H9 (cell line): ENCODE measurements around the gene COL4A1. TPM values are rescaled to one million over a fixed set of nuclear protein-coding genes. Genes with fewer than 3 reads are reported as not detected.
A peak's percentile ranks its signal among the peaks of the same experiment; 100 is the strongest.

Experiments used
- DNase-seq: peaks from one replicate; pipeline ENCODE4 v3.0.0-alpha.2; 2017
- H2AFZ ChIP-seq: one replicate; pipeline ENCODE4 v1.6.1; 2013; ENCODE audit warnings: mild to moderate bottlenecking, low read length, control low read depth, moderate library complexity
- H2AK5ac ChIP-seq: 2 replicates; pipeline ENCODE4 v1.6.1; 2013; ENCODE audit warnings: low read length, control low read depth, mixed read lengths; ENCODE audit not compliant: insufficient read length
- H2BK120ac ChIP-seq: one replicate; pipeline ENCODE4 v1.6.1; 2013; ENCODE audit warnings: low read depth, mild to moderate bottlenecking, low read length, control low read depth, inconsistent platforms; ENCODE audit not compliant: poor library complexity, severe bottlenecking
- H2BK12ac ChIP-seq: 2 replicates; pipeline ENCODE4 v1.6.1; 2013; ENCODE audit warnings: low read length, control low read depth, mixed read lengths, low read depth; ENCODE audit not compliant: insufficient read length
- H2BK15ac ChIP-seq: 2 replicates; pipeline ENCODE4 v1.6.1; 2013; ENCODE audit warnings: low read depth, low read length, control low read depth
- H2BK20ac ChIP-seq: one replicate; pipeline ENCODE4 v1.6.1; 2013; ENCODE audit warnings: low read depth, mild to moderate bottlenecking, low read length, control low read depth, inconsistent platforms; ENCODE audit not compliant: poor library complexity, severe bottlenecking
- H2BK5ac ChIP-seq: 2 replicates; pipeline ENCODE4 v1.6.1; 2013; ENCODE audit warnings: low read length, control low read depth, mixed read lengths; ENCODE audit not compliant: insufficient read length
- H3K14ac ChIP-seq: 2 replicates; pipeline ENCODE4 v1.6.1; 2013; ENCODE audit warnings: low read length, control low read depth; ENCODE audit not compliant: insufficient read depth
- H3K18ac ChIP-seq: 2 replicates; pipeline ENCODE4 v1.6.1; 2013; ENCODE audit warnings: low read depth, mild to moderate bottlenecking, mixed read lengths, low read length, control low read depth; ENCODE audit not compliant: insufficient read length
- H3K23ac ChIP-seq: 2 replicates; pipeline ENCODE4 v1.6.1; 2013; ENCODE audit warnings: low read length, control low read depth, mixed read lengths, low read depth; ENCODE audit not compliant: insufficient read length
- H3K23me2 ChIP-seq: 2 replicates; pipeline ENCODE4 v1.6.1; 2013; ENCODE audit warnings: low read depth, mild to moderate bottlenecking, mixed read lengths, low read length, control low read depth; ENCODE audit not compliant: insufficient read length, poor library complexity, severe bottlenecking
- H3K27ac ChIP-seq: 2 replicates; pipeline ENCODE4 v1.5.1; 2013; ENCODE audit warnings: low read length, control low read depth, mixed read lengths, low read depth; ENCODE audit not compliant: insufficient read length
- H3K27me3 ChIP-seq: 2 replicates; pipeline ENCODE4 v1.6.1; 2013; ENCODE audit warnings: low read length, control low read depth, inconsistent platforms; ENCODE audit not compliant: insufficient read depth
- H3K4ac ChIP-seq: 2 replicates; pipeline ENCODE4 v1.6.1; 2013; ENCODE audit warnings: low read depth, mild to moderate bottlenecking, control low read depth, inconsistent platforms, low read length, moderate library complexity
- H3K4me1 ChIP-seq: 2 replicates; pipeline ENCODE4 v1.6.1; 2013; ENCODE audit warnings: low read length, control low read depth, inconsistent platforms; ENCODE audit not compliant: insufficient read depth
- H3K4me2 ChIP-seq: 2 replicates; pipeline ENCODE4 v1.6.1; 2013; ENCODE audit warnings: low read length, control low read depth, mixed read lengths; ENCODE audit not compliant: insufficient read length, insufficient read depth
- H3K56ac ChIP-seq: 2 replicates; pipeline ENCODE4 v1.6.1; 2013; ENCODE audit warnings: low read depth, mild to moderate bottlenecking, mixed read lengths, low read length, control low read depth; ENCODE audit not compliant: insufficient read length
- H3K79me1 ChIP-seq: 2 replicates; pipeline ENCODE4 v1.6.1; 2013; ENCODE audit warnings: low read depth, mild to moderate bottlenecking, moderate library complexity, low read length, control low read depth, inconsistent platforms; ENCODE audit not compliant: insufficient read depth, poor library complexity, severe bottlenecking
- H3K79me2 ChIP-seq: 2 replicates; pipeline ENCODE4 v1.6.1; 2013; ENCODE audit warnings: low read length, control low read depth, inconsistent platforms; ENCODE audit not compliant: insufficient read depth
- H3K9ac ChIP-seq: 2 replicates; pipeline ENCODE4 v1.6.1; 2013; ENCODE audit warnings: low read length, control low read depth, mixed read lengths; ENCODE audit not compliant: insufficient read length; ENCODE audit errors: extremely low read depth
- H3K9me3 ChIP-seq: one replicate; pipeline ENCODE4 v1.6.1; 2013; ENCODE audit warnings: low read depth, low read length, inconsistent platforms; ENCODE audit not compliant: control insufficient read depth
- H3T11ph ChIP-seq: one replicate; pipeline ENCODE4 v1.6.1; 2013; ENCODE audit warnings: mild to moderate bottlenecking, low read length, control low read depth, inconsistent platforms
- H4K20me1 ChIP-seq: one replicate; pipeline ENCODE4 v1.6.1; 2013; ENCODE audit not compliant: control insufficient read depth, insufficient read length, insufficient read depth
- H4K5ac ChIP-seq: 2 replicates; pipeline ENCODE4 v1.6.1; 2013; ENCODE audit warnings: low read depth, mild to moderate bottlenecking, mixed read lengths, low read length, control low read depth; ENCODE audit not compliant: insufficient read length
- H4K8ac ChIP-seq: replicated peaks from 2 replicates; pipeline ENCODE4 v1.6.1; 2013; ENCODE audit warnings: low read length, control low read depth, mixed read lengths, low read depth; ENCODE audit not compliant: insufficient read length
- H4K91ac ChIP-seq: 2 replicates; pipeline ENCODE4 v1.6.1; 2013; ENCODE audit warnings: low read depth, mild to moderate bottlenecking, moderate library complexity, mixed read lengths, low read length, control low read depth; ENCODE audit not compliant: insufficient read length
- H3K27ac Mint-ChIP-seq, 3 experiments: 2 replicates in 2 of 3; 3 replicates in 1 of 3; pipeline ENCODE4 v1.8.0; 2020 to 2021; ENCODE audit warnings: mixed read lengths in 3 of 3, mild to moderate bottlenecking in 1 of 3, moderate library complexity in 1 of 3
- H3K27me3 Mint-ChIP-seq: 2 replicates; pipeline ENCODE4 v1.8.0; 2021; ENCODE audit warnings: low read depth, mild to moderate bottlenecking, moderate library complexity, mixed read lengths
- H3K36me3 Mint-ChIP-seq, 3 experiments: 2 replicates in 2 of 3; 3 replicates in 1 of 3; pipeline ENCODE4 v1.8.0; 2020 to 2021; ENCODE audit warnings: low read depth in 3 of 3, mixed read lengths in 3 of 3; ENCODE audit not compliant: insufficient read depth in 1 of 3
- H3K4me1 Mint-ChIP-seq, 2 experiments: 2 replicates each; pipeline ENCODE4 v1.8.0; 2020; ENCODE audit warnings: mixed read lengths in 2 of 2
- H3K4me3 Mint-ChIP-seq, 2 experiments: 2 replicates in 1 of 2; 3 replicates in 1 of 2; pipeline ENCODE4 v1.8.0; 2020 to 2021; ENCODE audit warnings: mild to moderate bottlenecking in 2 of 2, mixed read lengths in 2 of 2, moderate library complexity in 1 of 2
- H3K9me3 Mint-ChIP-seq, 2 experiments: 2 replicates in 1 of 2; 3 replicates in 1 of 2; pipeline ENCODE4 v1.8.0; 2020; ENCODE audit warnings: mild to moderate bottlenecking in 2 of 2, mixed read lengths in 2 of 2, moderate library complexity in 1 of 2
- WGBS: extraction: QIAGEN DNeasy Blood & Tissue Kit; methylation state at CpG from one replicate; pipeline ENCODE4 v1.1.7; 2013; ENCODE audit warnings: missing lambda C conversion rate, low lambda C conversion rate, mixed read lengths; ENCODE audit not compliant: insufficient read length; ENCODE audit errors: extremely low coverage; 5-methylcytosine and 5-hydroxymethylcytosine counted together
- total RNA-seq: library from RNA; stranded (reverse); gene quantifications from 2 replicates; pipeline ENCODE4 v1.2.1, GENCODE V29; 2021
- TF ChIP-seq, protein P1 (sequence below): fragments of 200-600 bp; sonication (generic); conservative IDR thresholded peaks from 3 replicates; pipeline ENCODE4 v1.8.0; 2021; ENCODE audit warnings: antibody characterized with exemption, mild to moderate bottlenecking

Gene COL4A1
- total RNA-seq, 1 experiment from 2014 or later, result 73.1 TPM

DNA sequence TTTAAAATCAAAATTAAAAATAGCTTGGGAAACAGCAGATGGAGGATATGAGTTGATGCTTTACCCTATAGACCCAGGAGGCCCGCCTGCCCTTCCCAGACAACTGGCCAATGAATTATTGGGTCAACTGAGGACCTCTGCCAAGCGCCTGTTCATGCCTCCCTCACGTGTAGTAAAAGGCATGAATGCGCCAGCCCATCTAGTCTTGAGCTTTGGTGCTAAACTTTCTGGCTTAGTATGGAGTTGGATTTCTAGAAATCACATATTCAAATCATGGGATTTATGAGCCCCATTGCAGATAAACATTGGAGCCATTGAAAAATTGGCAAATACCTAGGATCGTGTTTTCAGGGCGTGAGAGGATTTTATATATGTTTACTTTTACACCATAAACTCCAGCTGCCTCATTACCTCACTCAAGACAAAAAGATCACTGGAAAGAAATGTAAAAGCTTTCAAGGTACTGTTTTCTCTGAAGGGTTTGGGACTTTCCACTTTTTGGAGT is 47.2 kb upstream of the COL4A1 start:
- Histone ChIP-seq H3K9me3 (no peaks in the 10 kb centered on the region), H3K79me1 (no peaks in the 10 kb centered on the region), H3K79me2 (no peaks in the 10 kb centered on the region), H4K8ac (no peak overlapping the region), H3K4me1 (peaks cover 4% of the 10 kb centered on the region), H3K23ac (no peak overlapping the region), H4K20me1 (no peaks in the 10 kb centered on the region), H3K9ac (no peak overlapping the region), H3K27me3 (no peaks in the 10 kb centered on the region), H3K56ac (no peak overlapping the region), H2BK120ac (no peak overlapping the region), H3K27ac (no peak overlapping the region), H3T11ph (no peak overlapping the region), H2AFZ (no peak overlapping the region), H3K14ac (no peak overlapping the region), H2BK20ac (no peak overlapping the region), H2BK12ac (no peak overlapping the region), H3K23me2 (no peaks in the 10 kb centered on the region), H2BK15ac (no peak overlapping the region), H2AK5ac (no peak overlapping the region), H4K91ac (no peak overlapping the region), H2BK5ac (no peak overlapping the region), H4K5ac (no peak overlapping the region), H3K18ac (no peak overlapping the region), H3K4ac (no peak overlapping the region), H3K4me2 (no peak overlapping the region)
- Mint-ChIP-seq H3K27me3 (no peaks in the 10 kb centered on the region), H3K36me3 (peaks cover 2 to 9% (median 9%) of the 10 kb centered on the region in 3 experiments; a peak in 4 of 7 replicates), H3K9me3 (no peaks in the 10 kb centered on the region), H3K27ac (peak overlapping the region in 1 of 3 experiments; percentile 74; a peak in 2 of 7 replicates), H3K4me3 (no peak overlapping the region), H3K4me1 (peaks cover 21 to 33% of the 10 kb centered on the region in 2 experiments)
- TF ChIP-seq, protein P1, sequence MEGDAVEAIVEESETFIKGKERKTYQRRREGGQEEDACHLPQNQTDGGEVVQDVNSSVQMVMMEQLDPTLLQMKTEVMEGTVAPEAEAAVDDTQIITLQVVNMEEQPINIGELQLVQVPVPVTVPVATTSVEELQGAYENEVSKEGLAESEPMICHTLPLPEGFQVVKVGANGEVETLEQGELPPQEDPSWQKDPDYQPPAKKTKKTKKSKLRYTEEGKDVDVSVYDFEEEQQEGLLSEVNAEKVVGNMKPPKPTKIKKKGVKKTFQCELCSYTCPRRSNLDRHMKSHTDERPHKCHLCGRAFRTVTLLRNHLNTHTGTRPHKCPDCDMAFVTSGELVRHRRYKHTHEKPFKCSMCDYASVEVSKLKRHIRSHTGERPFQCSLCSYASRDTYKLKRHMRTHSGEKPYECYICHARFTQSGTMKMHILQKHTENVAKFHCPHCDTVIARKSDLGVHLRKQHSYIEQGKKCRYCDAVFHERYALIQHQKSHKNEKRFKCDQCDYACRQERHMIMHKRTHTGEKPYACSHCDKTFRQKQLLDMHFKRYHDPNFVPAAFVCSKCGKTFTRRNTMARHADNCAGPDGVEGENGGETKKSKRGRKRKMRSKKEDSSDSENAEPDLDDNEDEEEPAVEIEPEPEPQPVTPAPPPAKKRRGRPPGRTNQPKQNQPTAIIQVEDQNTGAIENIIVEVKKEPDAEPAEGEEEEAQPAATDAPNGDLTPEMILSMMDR, result no peak
- DNase-seq, result no peak
- no CpG with 5 or more reads among the region's 6 CpGs for WGBS
